ENCODE measurements around the gene NCAM1.
"Not testable (repeated sequence)": the region's sequence is repeated elsewhere in the genome, so short reads cannot be mapped to it uniquely, and the experiment has no call there.

Gene NCAM1

DNA sequence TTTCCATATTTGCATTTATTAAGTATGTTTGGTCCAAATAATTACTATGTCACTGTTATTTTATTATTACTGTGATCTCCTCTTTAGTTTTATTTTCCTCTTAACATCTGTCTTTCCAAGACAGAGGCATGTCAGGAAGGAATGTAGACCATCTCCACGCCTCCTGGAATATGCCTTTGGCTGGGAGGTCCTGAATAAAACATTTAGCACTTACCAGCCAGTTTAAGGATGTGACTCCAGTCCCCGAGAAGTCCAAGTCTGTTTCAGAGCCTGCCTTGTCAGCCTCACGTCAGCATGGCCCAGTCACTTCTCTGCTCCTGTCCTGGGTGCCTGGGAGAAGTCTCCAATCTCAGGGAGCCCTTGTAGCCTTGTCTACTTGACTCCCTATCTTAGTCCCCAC is 74.5 kb downstream of the NCAM1 start:
- CTCF ChIA-PET: interaction anchor here (0.9 kb wide), 1 partner anchor 8 kb away, joined by 3 read pairs; no protein-coding TSS in a partner anchor
- POLR2A ChIA-PET: no interaction called here
- no peak for DNase-seq (ENCODE audit: extremely low spot score)
- TF ChIP-seq HDGF (IDR thresholded peaks at IDR 0.05; ENCODE audit: borderline replicate concordance) (no peak), L3MBTL2 (conservative IDR thresholded peaks at IDR 0.05) (no peak), LEF1 (IDR thresholded peaks at IDR 0.05; ENCODE audit: borderline replicate concordance) (no peak), ELF4 (IDR thresholded peaks at IDR 0.05) (no peak), SUZ12 (IDR thresholded peaks at IDR 0.05) (no peak), BHLHE40 (IDR thresholded peaks at IDR 0.05; ENCODE audit: borderline replicate concordance) (no peak), ZNF384 (IDR thresholded peaks at IDR 0.05) (no peak)

- ChIA-PET POLR2A (no interaction called here), CTCF (no interaction called here)
- no peak for TF ChIP-seq ELF4 (IDR thresholded peaks at IDR 0.05)
- no peak for TF ChIP-seq FOXA1 (IDR thresholded peaks at IDR 0.05)
- no peak for TF ChIP-seq HDGF (IDR thresholded peaks at IDR 0.05; ENCODE audit: borderline replicate concordance)
- no peak for TF ChIP-seq CTBP1 (IDR thresholded peaks at IDR 0.05; ENCODE audit: borderline replicate concordance)
- TF ChIP-seq, protein P1, sequence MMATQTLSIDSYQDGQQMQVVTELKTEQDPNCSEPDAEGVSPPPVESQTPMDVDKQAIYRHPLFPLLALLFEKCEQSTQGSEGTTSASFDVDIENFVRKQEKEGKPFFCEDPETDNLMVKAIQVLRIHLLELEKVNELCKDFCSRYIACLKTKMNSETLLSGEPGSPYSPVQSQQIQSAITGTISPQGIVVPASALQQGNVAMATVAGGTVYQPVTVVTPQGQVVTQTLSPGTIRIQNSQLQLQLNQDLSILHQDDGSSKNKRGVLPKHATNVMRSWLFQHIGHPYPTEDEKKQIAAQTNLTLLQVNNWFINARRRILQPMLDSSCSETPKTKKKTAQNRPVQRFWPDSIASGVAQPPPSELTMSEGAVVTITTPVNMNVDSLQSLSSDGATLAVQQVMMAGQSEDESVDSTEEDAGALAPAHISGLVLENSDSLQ (IDR thresholded peaks at IDR 0.05): no peak
- no peak for TF ChIP-seq ARNT (IDR thresholded peaks at IDR 0.05)
- no peak for TF ChIP-seq ZNF384 (IDR thresholded peaks at IDR 0.05)
- no peak for TF ChIP-seq FOXM1 (IDR thresholded peaks at IDR 0.05; ENCODE audit: borderline replicate concordance)
- no peak for TF ChIP-seq TARDBP (IDR thresholded peaks at IDR 0.05)
- no peak for TF ChIP-seq BHLHE40 (IDR thresholded peaks at IDR 0.05; ENCODE audit: borderline replicate concordance)
- TF ChIP-seq LEF1 (IDR thresholded peaks at IDR 0.05; ENCODE audit: borderline replicate concordance): no peak
- TF ChIP-seq SUZ12 (IDR thresholded peaks at IDR 0.05): no peak
- no peak for TF ChIP-seq NFRKB (IDR thresholded peaks at IDR 0.05)
- no peak for DNase-seq (ENCODE audit: extremely low spot score)
Measured at GRCh38 chr11:113043698-113044097, 82.5 kb downstream of the NCAM1 start.

- TF ChIP-seq, protein P1 (IDR thresholded peaks at IDR 0.05): no peak
- TF ChIP-seq FOXK2 (IDR thresholded peaks at IDR 0.05) (no peak), BHLHE40 (IDR thresholded peaks at IDR 0.05; ENCODE audit: borderline replicate concordance) (no peak), TARDBP (IDR thresholded peaks at IDR 0.05) (no peak), L3MBTL2 (conservative IDR thresholded peaks at IDR 0.05) (no peak)
- ChIA-PET CTCF (no interaction called here), POLR2A (no interaction called here)
- DNase-seq (ENCODE audit: extremely low spot score): no peak
Measured at GRCh38 chr11:113045146-113045545, 83.9 kb downstream of the NCAM1 start.

DNA sequence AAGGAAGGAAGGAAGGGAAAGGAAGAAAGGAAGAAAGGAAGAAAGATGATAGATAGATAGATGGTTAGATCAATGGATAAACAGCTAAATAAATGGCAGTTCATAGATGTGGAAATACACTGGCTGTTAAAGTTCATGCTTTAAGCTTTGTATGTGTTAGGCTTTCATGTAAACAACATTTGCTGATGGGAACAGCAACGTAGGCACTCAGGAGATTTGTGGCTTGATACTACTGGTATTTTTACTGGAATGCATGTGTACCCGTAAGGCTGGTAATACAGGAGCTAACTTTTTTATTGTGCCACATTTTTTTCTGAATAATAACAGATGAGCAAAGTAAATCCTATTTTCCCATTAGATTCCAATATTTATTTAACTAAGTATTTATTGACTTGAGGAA is 85.6 kb downstream of the NCAM1 start:
- ChIA-PET POLR2A (no interaction called here), CTCF (no interaction called here)
- DNase-seq (ENCODE audit: extremely low spot score): no peak
- TF ChIP-seq SUZ12 (IDR thresholded peaks at IDR 0.05): no peak
- no peak for TF ChIP-seq TARDBP (IDR thresholded peaks at IDR 0.05)
- no peak for TF ChIP-seq CTBP1 (IDR thresholded peaks at IDR 0.05; ENCODE audit: borderline replicate concordance)
- TF ChIP-seq BHLHE40 (IDR thresholded peaks at IDR 0.05; ENCODE audit: borderline replicate concordance): no peak
- TF ChIP-seq ZNF384 (IDR thresholded peaks at IDR 0.05): no peak
- no peak for TF ChIP-seq FOXM1 (IDR thresholded peaks at IDR 0.05; ENCODE audit: borderline replicate concordance)
- TF ChIP-seq ELF4 (IDR thresholded peaks at IDR 0.05): no peak
- TF ChIP-seq, protein P1 (IDR thresholded peaks at IDR 0.05): no peak
- TF ChIP-seq L3MBTL2 (conservative IDR thresholded peaks at IDR 0.05): no peak
- TF ChIP-seq HDGF (IDR thresholded peaks at IDR 0.05; ENCODE audit: borderline replicate concordance): no peak
- TF ChIP-seq ARNT (IDR thresholded peaks at IDR 0.05): no peak
- TF ChIP-seq SP1 (IDR thresholded peaks at IDR 0.05): no peak

GRCh38 chr11:113048820-113049768 is 87.9 kb downstream of the NCAM1 start:
- POLR2A ChIA-PET: no interaction called here
- CTCF ChIA-PET: interaction anchor here (0.6 to 0.8 kb wide), 2 partner anchors 10 to 112 kb away, joined by 3 to 4 read pairs; no protein-coding TSS in a partner anchor
- TF ChIP-seq BHLHE40 (IDR thresholded peaks at IDR 0.05; ENCODE audit: borderline replicate concordance) (no peak), TARDBP (IDR thresholded peaks at IDR 0.05) (no peak), NFRKB (IDR thresholded peaks at IDR 0.05) (no peak), ZNF384 (IDR thresholded peaks at IDR 0.05) (no peak), L3MBTL2 (conservative IDR thresholded peaks at IDR 0.05) (no peak), FOXK2 (IDR thresholded peaks at IDR 0.05) (no peak), FOXM1 (IDR thresholded peaks at IDR 0.05; ENCODE audit: borderline replicate concordance) (no peak), ELF4 (IDR thresholded peaks at IDR 0.05) (no peak), LEF1 (IDR thresholded peaks at IDR 0.05; ENCODE audit: borderline replicate concordance) (no peak), FOXA1 (IDR thresholded peaks at IDR 0.05) (no peak), SUZ12 (IDR thresholded peaks at IDR 0.05) (no peak), ARNT (IDR thresholded peaks at IDR 0.05) (no peak), HDGF (IDR thresholded peaks at IDR 0.05; ENCODE audit: borderline replicate concordance) (no peak), SP1 (IDR thresholded peaks at IDR 0.05) (no peak), CTBP1 (IDR thresholded peaks at IDR 0.05; ENCODE audit: borderline replicate concordance) (no peak)
- TF ChIP-seq, protein P1 (IDR thresholded peaks at IDR 0.05): no peak
- DNase-seq (ENCODE audit: extremely low spot score): no peak

GRCh38 chr11:113053042-113053441 is 91.8 kb downstream of the NCAM1 start:
- CTCF ChIA-PET; POLR2A ChIA-PET; DNase-seq (ENCODE audit: extremely low spot score): not testable (repeated sequence)
